ENCODE measurements around the gene WDR33.
"Not testable (repeated sequence)": the region's sequence is repeated elsewhere in the genome, so short reads cannot be mapped to it uniquely, and the experiment has no call there.

The WDR33 gene

GRCh38 chr2:127807678-127808353 is 3.2 kb downstream of the WDR33 start:
- ATAC-seq = no peak

- ATAC-seq = not testable (repeated sequence)
These were observed 4.1 kb downstream of the WDR33 start for GRCh38 chr2:127806860-127807259.

GRCh38 chr2:127805491-127805890 is 5.5 kb downstream of the WDR33 start:
- ATAC-seq = no peak

- no peak for ATAC-seq
These were observed 11.0 kb downstream of the WDR33 start for GRCh38 chr2:127799926-127800325.

- no peak for ATAC-seq
These were observed 14.6 kb downstream of the WDR33 start for GRCh38 chr2:127796389-127796788.

- ATAC-seq = not testable (repeated sequence)
These were observed 16.1 kb downstream of the WDR33 start for GRCh38 chr2:127794901-127795300.

- no peak for ATAC-seq
These were observed 18.2 kb downstream of the WDR33 start for GRCh38 chr2:127792805-127793204.

GRCh38 chr2:127790694-127791529 is 20.1 kb downstream of the WDR33 start:
- ATAC-seq = no peak

GRCh38 chr2:127786048-127786809 is 24.7 kb downstream of the WDR33 start:
- no peak for ATAC-seq

GRCh38 chr2:127784965-127785518 is 25.9 kb downstream of the WDR33 start:
- ATAC-seq = no peak

GRCh38 chr2:127783101-127783500 is 27.9 kb downstream of the WDR33 start:
- no peak for ATAC-seq

- no peak for ATAC-seq
These were observed 32.1 kb downstream of the WDR33 start for GRCh38 chr2:127778850-127779249.

GRCh38 chr2:127778447-127778846 is 32.5 kb downstream of the WDR33 start:
- ATAC-seq = no peak

- no peak for ATAC-seq
These were observed 34.7 kb downstream of the WDR33 start for GRCh38 chr2:127776122-127776780.

- no peak for ATAC-seq
These were observed 39.2 kb downstream of the WDR33 start for GRCh38 chr2:127771756-127772155.

GRCh38 chr2:127770973-127771735 is 39.8 kb downstream of the WDR33 start:
- ATAC-seq = peak in 1 of 2 donors; percentile 33

- ATAC-seq = not testable (repeated sequence)
These were observed 40.4 kb downstream of the WDR33 start for GRCh38 chr2:127770534-127770933.

- no peak for ATAC-seq
These were observed 41.4 kb downstream of the WDR33 start for GRCh38 chr2:127769587-127769986.

GRCh38 chr2:127768775-127769479 is 42.0 kb downstream of the WDR33 start:
- no peak for ATAC-seq

- no peak for ATAC-seq
These were observed 47.2 kb downstream of the WDR33 start for GRCh38 chr2:127763776-127764175.

- no peak for ATAC-seq
These were observed 48.1 kb downstream of the WDR33 start for GRCh38 chr2:127762846-127763245.
